ENCODE results near the gene TAS1R3.

- TF ChIP-seq CTCF (IDR thresholded peaks at IDR 0.05) = no peak
- no peak for TF ChIP-seq EZH2 (IDR thresholded peaks at IDR 0.05)
- TF ChIP-seq EZH2phosphoT487 (IDR thresholded peaks at IDR 0.05) = no peak
Observed at GRCh38 chr1:1312450-1313314, 18.4 kb upstream of the TAS1R3 start.
